ENCODE results near the gene LRRC4B. TPM values are rescaled to one million over a fixed set of nuclear protein-coding genes. Genes with fewer than 3 reads are reported as not detected.

The LRRC4B gene
- total RNA-seq, 1 donor from 2014 or later = 0.47 TPM

- Histone ChIP-seq H3K4me3 (no peak overlapping the region), H3K27me3 (ENCODE audit: low read depth) (peaks cover 82% of the 10 kb centered on the region), H3K4me1 (peaks cover 6% of the 10 kb centered on the region), H3K36me3 (no peaks in the 10 kb centered on the region), H3K9me3 (replicated peaks) (no peaks in the 10 kb centered on the region), H3K27ac (replicated peaks) (no peak overlapping the region)
- no peak for TF ChIP-seq CTCF (IDR thresholded peaks at IDR 0.05; ENCODE audit: borderline replicate concordance)
- DNase-seq = no peak
- intact Hi-C loops (cut with micrococcal nuclease) = no loop called here
These were observed 2.0 kb downstream of the LRRC4B start for GRCh38 chr19:50565984-50566903.

GRCh38 chr19:50564229-50565105 is 3.8 kb downstream of the LRRC4B start:
- H3K4me3 ChIP-seq = no peak overlapping the region
- DNase-seq = no peak
- intact Hi-C loops (cut with micrococcal nuclease) = no loop called here
- TF ChIP-seq CTCF (IDR thresholded peaks at IDR 0.05; ENCODE audit: borderline replicate concordance) = no peak
- no peaks in the 10 kb centered on the region for H3K9me3 ChIP-seq (replicated peaks)
- no peaks in the 10 kb centered on the region for H3K36me3 ChIP-seq
- H3K27ac ChIP-seq (replicated peaks) = no peak overlapping the region
- H3K27me3 ChIP-seq (ENCODE audit: low read depth) = peaks cover 64% of the 10 kb centered on the region
- H3K4me1 ChIP-seq = peaks cover 16% of the 10 kb centered on the region

- no peak for TF ChIP-seq CTCF (IDR thresholded peaks at IDR 0.05; ENCODE audit: borderline replicate concordance)
- Histone ChIP-seq H3K36me3 (no peaks in the 10 kb centered on the region), H3K27me3 (ENCODE audit: low read depth) (peaks cover 58% of the 10 kb centered on the region), H3K4me1 (peaks cover 16% of the 10 kb centered on the region), H3K4me3 (no peak overlapping the region), H3K27ac (replicated peaks) (no peak overlapping the region), H3K9me3 (replicated peaks) (no peaks in the 10 kb centered on the region)
- DNase-seq = no peak
- intact Hi-C loops (cut with micrococcal nuclease) = no loop called here
These were observed 4.6 kb downstream of the LRRC4B start for GRCh38 chr19:50563597-50563996.

DNA sequence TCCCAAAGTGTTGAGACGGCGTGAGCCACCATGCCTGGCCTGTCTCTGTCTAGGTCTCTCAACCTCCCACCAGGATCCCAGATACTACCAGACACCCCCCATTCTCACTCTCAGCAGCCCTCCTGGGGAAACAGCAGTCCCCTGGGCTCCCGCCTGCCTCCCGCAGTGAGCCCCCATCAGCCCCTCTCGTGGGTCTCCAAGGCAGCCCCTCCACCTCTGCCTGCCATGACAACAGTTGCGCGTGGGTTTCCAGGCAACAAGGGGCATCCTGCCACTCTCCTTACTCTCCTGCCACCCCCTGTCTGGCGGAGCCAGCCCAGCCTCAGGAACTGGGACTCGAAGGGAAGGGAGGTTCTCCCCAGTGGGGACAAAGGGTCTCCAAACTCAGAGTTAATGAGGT is 5.2 kb downstream of the LRRC4B start:
- Histone ChIP-seq H3K4me1 (peaks cover 16% of the 10 kb centered on the region), H3K27me3 (ENCODE audit: low read depth) (peaks cover 58% of the 10 kb centered on the region), H3K4me3 (no peak overlapping the region), H3K27ac (replicated peaks) (no peak overlapping the region), H3K9me3 (replicated peaks) (no peaks in the 10 kb centered on the region), H3K36me3 (no peaks in the 10 kb centered on the region)
- intact Hi-C loops (cut with micrococcal nuclease) = no loop called here
- TF ChIP-seq CTCF (IDR thresholded peaks at IDR 0.05; ENCODE audit: borderline replicate concordance) = no peak
- DNase-seq = no peak

DNA sequence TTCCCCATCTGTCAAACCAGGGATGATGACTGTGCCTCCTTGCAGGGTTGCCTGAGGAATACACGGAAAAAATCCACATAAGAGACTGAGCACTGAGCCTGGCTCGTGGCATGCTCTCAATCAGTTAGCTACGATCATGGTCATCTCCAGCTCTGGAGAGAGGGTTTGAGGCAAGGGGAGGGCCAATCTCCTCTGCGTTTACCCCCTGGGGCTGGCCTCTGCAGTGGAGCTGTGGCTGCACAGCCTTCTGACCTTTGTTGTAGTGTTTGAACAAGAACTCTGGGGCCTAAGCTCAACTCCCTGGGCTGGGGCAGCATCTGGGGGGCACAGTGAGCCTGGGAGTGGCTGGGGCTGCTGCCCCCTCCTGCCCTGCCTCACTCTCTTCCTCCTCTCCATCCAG is 5.9 kb downstream of the LRRC4B start:
- Histone ChIP-seq H3K9me3 (replicated peaks) (no peaks in the 10 kb centered on the region), H3K4me1 (peaks cover 14% of the 10 kb centered on the region), H3K4me3 (no peak overlapping the region), H3K27me3 (ENCODE audit: low read depth) (peaks cover 56% of the 10 kb centered on the region), H3K36me3 (no peaks in the 10 kb centered on the region), H3K27ac (replicated peaks) (no peak overlapping the region)
- TF ChIP-seq CTCF (IDR thresholded peaks at IDR 0.05; ENCODE audit: borderline replicate concordance) = no peak
- intact Hi-C loops (cut with micrococcal nuclease) = no loop called here
- DNase-seq = no peak

All from left ventricle myocardium inferior (tissue), 1 donor.